ENCODE results near the gene CASP10. TPM values are rescaled to one million over a fixed set of nuclear protein-coding genes. Genes with fewer than 3 reads are reported as not detected.

Gene CASP10
- total and polyA plus RNA-seq, 2 of the 13 experiments (the other 11 are each of a cell fraction or from before 2014, with no cell fraction given), result 22.2 to 23.8 TPM

DNA sequence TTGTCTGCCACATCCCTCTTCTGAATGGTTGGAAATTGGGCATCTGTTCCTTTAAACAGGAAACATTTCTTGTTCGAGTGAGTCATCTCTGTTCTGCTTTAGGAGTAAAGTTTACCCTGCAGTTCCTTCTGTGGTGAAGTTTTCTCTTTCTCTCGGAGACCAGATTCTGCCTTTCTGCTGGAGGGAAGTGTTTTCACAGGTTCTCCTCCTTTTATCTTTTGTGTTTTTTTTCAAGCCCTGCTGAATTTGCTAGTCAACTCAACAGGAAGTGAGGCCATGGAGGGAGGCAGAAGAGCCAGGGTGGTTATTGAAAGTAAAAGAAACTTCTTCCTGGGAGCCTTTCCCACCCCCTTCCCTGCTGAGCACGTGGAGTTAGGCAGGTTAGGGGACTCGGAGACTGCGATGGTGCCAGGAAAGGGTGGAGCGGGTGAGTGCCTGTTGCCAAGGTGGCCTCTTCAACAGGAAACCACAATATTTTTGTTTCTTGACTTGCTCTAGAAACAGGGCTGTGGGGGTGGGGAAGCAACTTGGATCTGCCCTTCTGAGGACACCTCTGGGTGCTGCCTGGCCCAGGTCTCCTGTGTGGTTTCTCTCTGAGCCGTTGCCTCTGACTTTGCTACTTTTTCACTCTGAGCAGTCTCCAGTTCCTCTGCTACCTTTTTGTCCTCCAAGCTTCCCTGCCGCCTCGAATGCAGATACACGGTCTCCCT, 75.2 kb downstream of the CASP10 start (continued):
- no peak for TF ChIP-seq ZNF597 (CRISPR knock-in tag; IDR thresholded peaks at IDR 0.05)
- no peak for TF ChIP-seq ZNF674 (CRISPR knock-in tag; IDR thresholded peaks at IDR 0.05; ENCODE audit: low read depth)
- no peak for TF ChIP-seq REXO4 (CRISPR knock-in tag; IDR thresholded peaks at IDR 0.05; ENCODE audit: borderline replicate concordance)
- no peak for TF ChIP-seq XBP1 (CRISPR knock-in tag; IDR thresholded peaks at IDR 0.05)
- no peak for TF ChIP-seq ZMAT5 (CRISPR knock-in tag; IDR thresholded peaks at IDR 0.05; ENCODE audit: borderline replicate concordance, low read depth)
- no peak for TF ChIP-seq SMC3 (IDR thresholded peaks at IDR 0.05; ENCODE audit: low read length)
- TF ChIP-seq, protein P1, sequence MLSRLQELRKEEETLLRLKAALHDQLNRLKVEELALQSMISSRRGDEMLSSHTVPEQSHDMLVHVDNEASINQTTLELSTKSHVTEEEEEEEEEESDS (CRISPR knock-in tag; IDR thresholded peaks at IDR 0.05; ENCODE audit: borderline replicate concordance), result no peak; the same call in 1 of the 2 replicates
- TF ChIP-seq ZNF841 (CRISPR knock-in tag; IDR thresholded peaks at IDR 0.05; ENCODE audit: borderline replicate concordance), result no peak
- no peak for TF ChIP-seq RNF219 (CRISPR knock-in tag; IDR thresholded peaks at IDR 0.05)
- TF ChIP-seq ZC3H13 (CRISPR knock-in tag; IDR thresholded peaks at IDR 0.05), result no peak; the same call in 1 of the 2 replicates
- peak; percentile 43; the same call in 1 of the 2 replicates for TF ChIP-seq THAP11 (CRISPR knock-in tag; IDR thresholded peaks at IDR 0.05)
- TF ChIP-seq RBAK (CRISPR knock-in tag; IDR thresholded peaks at IDR 0.05), result no peak
- no peak for TF ChIP-seq ZNF432 (CRISPR knock-in tag; IDR thresholded peaks at IDR 0.05; ENCODE audit: borderline replicate concordance)
- TF ChIP-seq TBP (CRISPR knock-in tag; IDR thresholded peaks at IDR 0.05), result no peak
- no peak for TF ChIP-seq ZNF678 (CRISPR knock-in tag; IDR thresholded peaks at IDR 0.05)
- no peak for TF ChIP-seq AFF4 (CRISPR knock-in tag; IDR thresholded peaks at IDR 0.05)
- peak; percentile 89 for TF ChIP-seq FOSL2 (CRISPR knock-in tag; IDR thresholded peaks at IDR 0.05)
- TF ChIP-seq ZNF749 (CRISPR knock-in tag; IDR thresholded peaks at IDR 0.05; ENCODE audit: borderline replicate concordance), result peak; percentile 69; the same call in 1 of the 2 replicates
- TF ChIP-seq ZNF343 (CRISPR knock-in tag; IDR thresholded peaks at IDR 0.05), result no peak
- no peak for TF ChIP-seq IKZF4 (CRISPR knock-in tag; IDR thresholded peaks at IDR 0.05; ENCODE audit: borderline replicate concordance, low read depth, not compliant biosample characterization)

All from HepG2 (cell line).